ENCODE data around the gene GSTO2.

Gene GSTO2

DNA sequence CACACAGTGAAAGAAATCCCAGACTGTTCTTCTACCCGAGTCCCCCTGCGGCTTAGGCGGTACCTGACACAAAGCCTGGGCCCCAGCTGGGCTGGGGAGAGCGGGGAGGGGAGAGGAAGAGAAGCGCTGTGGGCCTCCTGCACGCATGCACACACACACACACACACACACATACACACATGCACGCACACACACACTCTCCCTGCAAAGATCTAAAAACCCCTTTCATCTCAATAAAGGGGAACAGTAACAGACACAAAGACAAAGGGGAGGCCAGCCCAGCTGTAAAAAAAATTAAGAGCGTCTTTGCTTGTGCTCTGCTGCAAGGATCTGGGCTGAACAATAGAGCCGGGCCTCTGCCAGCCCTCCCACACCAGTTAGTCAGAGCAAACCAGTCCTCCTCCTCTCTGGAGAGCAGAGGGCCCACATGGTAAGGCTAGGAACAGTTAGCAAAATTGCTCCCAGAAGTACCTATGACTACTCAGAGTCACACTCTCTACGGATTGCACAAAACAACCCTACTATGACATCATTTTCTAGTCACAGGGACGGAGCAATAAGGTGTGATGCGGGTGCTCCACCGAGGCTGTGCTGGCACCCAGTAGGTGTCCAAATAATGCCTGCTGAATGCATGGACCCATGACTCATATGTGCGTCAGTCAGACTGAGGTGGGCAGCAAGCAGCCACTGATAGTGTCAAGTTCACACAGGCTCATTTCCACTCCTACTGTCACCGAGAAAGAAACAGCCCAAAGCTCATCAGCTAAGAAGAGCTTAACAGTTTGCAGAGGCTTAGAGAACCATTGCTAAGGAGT is 60.1 kb downstream of the GSTO2 start:
- peaks cover 36% of the 10 kb centered on the region for H3K36me3 ChIP-seq
- peaks cover 87% of the 10 kb centered on the region for H4K20me1 ChIP-seq
- peak overlapping the region; percentile 64 for H3K4me3 ChIP-seq
- H3K9me3 ChIP-seq, result no peaks in the 10 kb centered on the region
- H3K27me3 ChIP-seq, result no peaks in the 10 kb centered on the region
- peak overlapping the region; percentile 89 for H3K27ac ChIP-seq
- TF ChIP-seq Cebpa-rat (IDR thresholded peaks at IDR 0.05), result no peak
- peak overlapping the region; percentile 97 for H3K4me2 ChIP-seq
- H3K4me1 ChIP-seq, result peaks cover 100% of the 10 kb centered on the region
- H3K9ac ChIP-seq, result peak overlapping the region; percentile 81

GRCh38 chr10:104329735-104330134 is 60.8 kb downstream of the GSTO2 start:
- no peaks in the 10 kb centered on the region for H3K27me3 ChIP-seq
- H3K36me3 ChIP-seq, result peaks cover 38% of the 10 kb centered on the region
- H4K20me1 ChIP-seq, result peaks cover 87% of the 10 kb centered on the region
- H3K27ac ChIP-seq, result peak overlapping the region; percentile 89
- H3K4me2 ChIP-seq, result peak overlapping the region; percentile 97
- H3K9ac ChIP-seq, result peak overlapping the region; percentile 81
- H3K4me3 ChIP-seq, result peak overlapping the region; percentile 64; the same call in 1 of the 2 replicates
- no peak for TF ChIP-seq Cebpa-rat (IDR thresholded peaks at IDR 0.05)
- peaks cover 100% of the 10 kb centered on the region for H3K4me1 ChIP-seq
- no peaks in the 10 kb centered on the region for H3K9me3 ChIP-seq

DNA sequence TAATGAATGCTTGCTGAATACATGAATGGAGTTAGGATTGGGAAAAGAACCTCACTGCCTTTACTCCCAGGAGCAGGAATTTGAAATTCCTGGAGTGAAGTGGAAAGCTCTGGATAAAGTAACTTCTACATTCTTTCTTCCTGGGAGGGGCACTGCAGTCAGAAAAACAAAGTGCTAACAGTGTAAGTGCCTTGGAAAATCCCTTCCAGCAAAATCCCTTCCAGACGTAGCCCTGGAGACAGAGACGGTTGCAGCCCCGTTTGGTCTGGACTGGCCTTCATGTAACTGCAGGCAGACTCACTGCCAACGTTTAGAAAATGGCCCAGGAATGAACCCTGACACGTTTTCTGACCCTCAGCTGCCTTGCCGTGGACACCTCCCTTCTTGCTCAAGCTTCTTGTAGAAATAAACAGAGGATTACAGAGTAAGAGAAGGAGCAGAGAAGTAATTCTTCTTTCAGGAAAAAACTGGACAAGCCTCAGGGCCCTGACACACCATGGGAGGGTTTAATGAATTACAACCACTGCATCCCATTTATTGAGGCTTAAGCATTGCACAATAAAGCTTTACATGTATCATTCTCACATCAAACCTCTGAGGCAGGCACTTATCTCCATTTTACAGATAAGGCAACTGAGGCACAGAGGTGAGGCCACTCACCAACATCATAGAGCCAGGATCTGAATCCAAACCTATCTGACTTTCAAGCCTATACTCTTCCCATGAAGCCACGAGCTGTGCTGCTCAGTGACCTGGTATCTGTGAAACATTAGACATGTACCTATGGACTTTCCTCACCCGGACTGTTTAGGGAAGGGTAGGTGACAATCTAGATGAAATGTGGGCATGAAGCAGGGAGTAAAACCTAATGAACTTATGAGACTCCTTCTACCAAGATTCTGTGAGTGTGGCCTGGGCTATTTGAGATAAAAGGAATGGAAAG is 61.5 kb downstream of the GSTO2 start:
- Histone ChIP-seq H3K36me3 (peaks cover 38% of the 10 kb centered on the region), H3K4me2 (peak overlapping the region; percentile 97), H3K9me3 (no peaks in the 10 kb centered on the region), H3K4me3 (no peak overlapping the region), H3K4me1 (peaks cover 100% of the 10 kb centered on the region), H3K9ac (peak overlapping the region; percentile 81), H3K27me3 (no peaks in the 10 kb centered on the region), H4K20me1 (peaks cover 87% of the 10 kb centered on the region), H3K27ac (peak overlapping the region; percentile 89)
- no peak for TF ChIP-seq Cebpa-rat (IDR thresholded peaks at IDR 0.05)

DNA sequence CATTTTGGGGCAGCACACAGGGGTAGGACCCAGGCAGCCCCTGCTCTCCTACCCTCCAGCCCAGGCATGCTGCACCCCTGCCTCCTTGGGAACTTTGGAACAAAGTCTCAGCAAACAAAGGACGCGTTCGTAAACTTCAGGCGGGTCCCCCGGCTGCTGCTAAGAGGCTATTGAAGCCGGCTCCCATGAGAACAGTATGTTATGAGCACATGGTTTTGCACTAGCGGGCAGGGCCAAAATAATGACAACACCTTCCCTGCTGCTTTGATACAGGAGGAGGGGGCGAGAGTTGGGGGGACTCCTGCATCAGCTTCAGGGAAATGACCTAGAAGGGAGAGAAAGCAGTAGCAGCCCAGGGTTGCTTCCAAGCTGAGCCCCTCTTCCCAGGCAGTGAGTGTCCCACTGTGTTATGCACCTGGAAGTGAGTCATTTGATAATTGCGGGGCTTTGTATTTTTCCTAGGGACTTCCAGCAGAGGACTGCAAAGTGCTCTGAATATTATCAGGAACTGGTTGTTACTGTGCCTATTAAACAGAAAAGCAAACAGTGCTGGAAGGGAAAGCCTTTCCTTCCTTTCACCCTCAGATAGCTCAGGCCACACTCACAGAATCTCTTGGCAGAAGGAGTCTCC is 62.3 kb downstream of the GSTO2 start:
- H4K20me1 ChIP-seq, result peaks cover 86% of the 10 kb centered on the region
- H3K36me3 ChIP-seq, result peaks cover 33% of the 10 kb centered on the region
- peak overlapping the region; percentile 81 for H3K9ac ChIP-seq
- peak overlapping the region; percentile 89 for H3K27ac ChIP-seq
- TF ChIP-seq Cebpa-rat (IDR thresholded peaks at IDR 0.05), result no peak
- H3K4me2 ChIP-seq, result peak overlapping the region; percentile 97
- no peaks in the 10 kb centered on the region for H3K9me3 ChIP-seq
- H3K4me1 ChIP-seq, result peaks cover 100% of the 10 kb centered on the region
- no peaks in the 10 kb centered on the region for H3K27me3 ChIP-seq
- H3K4me3 ChIP-seq, result no peak overlapping the region

GRCh38 chr10:104332243-104333031 is 63.5 kb downstream of the GSTO2 start:
- peak overlapping the region; percentile 89; the same call in 1 of the 2 replicates for H3K27ac ChIP-seq
- peaks cover 82% of the 10 kb centered on the region for H4K20me1 ChIP-seq
- no peaks in the 10 kb centered on the region for H3K27me3 ChIP-seq

GRCh38 chr10:104333032-104333727 is 64.2 kb downstream of the GSTO2 start:
- Histone ChIP-seq H3K36me3 (peaks cover 33% of the 10 kb centered on the region), H3K9ac (no peak overlapping the region), H4K20me1 (peaks cover 74% of the 10 kb centered on the region), H3K27me3 (no peaks in the 10 kb centered on the region), H3K4me3 (no peak overlapping the region), H3K4me2 (peak overlapping the region; percentile 25), H3K9me3 (no peaks in the 10 kb centered on the region), H3K4me1 (peaks cover 87% of the 10 kb centered on the region), H3K27ac (no peak overlapping the region)
- no peak for TF ChIP-seq Cebpa-rat (IDR thresholded peaks at IDR 0.05)

More at GRCh38 chr10:104332243-104333031, 63.5 kb downstream of the GSTO2 start:
- H3K36me3 ChIP-seq, result peaks cover 33% of the 10 kb centered on the region
- no peak for TF ChIP-seq Cebpa-rat (IDR thresholded peaks at IDR 0.05)
- H3K4me3 ChIP-seq, result no peak overlapping the region
- H3K4me2 ChIP-seq, result peak overlapping the region; percentile 97
- no peaks in the 10 kb centered on the region for H3K9me3 ChIP-seq
- peaks cover 94% of the 10 kb centered on the region for H3K4me1 ChIP-seq
- H3K9ac ChIP-seq, result no peak overlapping the region

GRCh38 chr10:104333728-104334373 is 64.9 kb downstream of the GSTO2 start:
- no peak for TF ChIP-seq Cebpa-rat (IDR thresholded peaks at IDR 0.05)
- no peaks in the 10 kb centered on the region for H3K9me3 ChIP-seq
- H3K27ac ChIP-seq, result no peak overlapping the region
- peaks cover 80% of the 10 kb centered on the region for H3K4me1 ChIP-seq
- no peak overlapping the region for H3K9ac ChIP-seq
- H4K20me1 ChIP-seq, result peaks cover 73% of the 10 kb centered on the region
- H3K36me3 ChIP-seq, result peaks cover 33% of the 10 kb centered on the region
- H3K4me3 ChIP-seq, result no peak overlapping the region
- H3K4me2 ChIP-seq, result peak overlapping the region; percentile 25
- H3K27me3 ChIP-seq, result no peaks in the 10 kb centered on the region

GRCh38 chr10:104334561-104334960 is 65.6 kb downstream of the GSTO2 start:
- H3K27ac ChIP-seq, result 0 out of 2 replicates have a peak overlapping the region, but pooled peaks have one; percentile 22
- H3K4me2 ChIP-seq, result peak overlapping the region; percentile 92
- no peaks in the 10 kb centered on the region for H3K27me3 ChIP-seq
- H3K9ac ChIP-seq, result no peak overlapping the region
- no peaks in the 10 kb centered on the region for H3K9me3 ChIP-seq
- H3K36me3 ChIP-seq, result peaks cover 33% of the 10 kb centered on the region
- H4K20me1 ChIP-seq, result peaks cover 73% of the 10 kb centered on the region
- H3K4me3 ChIP-seq, result no peak overlapping the region
- peaks cover 80% of the 10 kb centered on the region for H3K4me1 ChIP-seq
- TF ChIP-seq Cebpa-rat (IDR thresholded peaks at IDR 0.05), result no peak
